SK-N-SH (cell line): ENCODE results near the gene VPS33A. TPM values are rescaled to one million over a fixed set of nuclear protein-coding genes. Genes with fewer than 3 reads are reported as not detected.

Experiments used
- CTCF ChIA-PET: fragments of 300-600, 350-600 bp; formaldehyde crosslinking; extraction: SDS; loops from one replicate; lab custom pipeline; 2021; lab: Yijun Ruan, JAX
- POLR2A ChIA-PET: fragments of 350-600 bp; sonication (Branson Sonifier 250); formaldehyde crosslinking; extraction: SDS; loops from one replicate; lab custom pipeline; 2020; ENCODE audit warnings: antibody characterized with exemption, inconsistent platforms; lab: Yijun Ruan, JAX
- DNase-seq: peaks from one replicate; pipeline ENCODE4 v3.0.0; 2012
- H2AFZ ChIP-seq: fragments of 200-600 bp; sonication (generic); 2 replicates; pipeline ENCODE4 v1.8.1; 2016; ENCODE audit warnings: antibody characterized with exemption, mild to moderate bottlenecking, low read depth
- H3F3A ChIP-seq: fragments of 200-600 bp; sonication (generic); replicated peaks from 2 replicates; pipeline ENCODE3; 2016; ENCODE audit warnings: antibody characterized with exemption, mild to moderate bottlenecking; ENCODE audit not compliant: insufficient read depth
- H3K27ac ChIP-seq, 2 experiments: fragments of 200-500 bp in 1 of 2; fragments of 200-600 bp in 1 of 2; sonication (Bioruptor generic) in 1 of 2; sonication (generic), shearing (Covaris generic) in 1 of 2; 2 replicates each; pipeline versions ENCODE4 v1.5.1 to v1.6.1; 2014 to 2016; ENCODE audit warnings: low read depth in 2 of 2, inconsistent platforms in 1 of 2, low read length in 1 of 2, mild to moderate bottlenecking in 1 of 2, mixed read lengths in 1 of 2
- H3K27me3 ChIP-seq: fragments of 200-600 bp; sonication (generic), shearing (Covaris generic); 2 replicates; pipeline ENCODE4 v1.6.1; 2016; ENCODE audit warnings: mixed run types; ENCODE audit not compliant: insufficient read depth
- H3K36me3 ChIP-seq, 2 experiments: fragments of 200-500 bp in 1 of 2; fragments of 200-600 bp in 1 of 2; sonication (Bioruptor generic) in 1 of 2; sonication (generic) in 1 of 2; replicated peaks in 1 of 2; 2 replicates each; pipeline versions ENCODE3 to v1.5.1; 2014 to 2016; ENCODE audit warnings: low read length in 1 of 2, mild to moderate bottlenecking in 1 of 2; ENCODE audit not compliant: insufficient read depth in 2 of 2, control insufficient read depth in 1 of 2
- H3K4me1 ChIP-seq, 2 experiments: fragments of 200-500 bp in 1 of 2; fragments of 200-600 bp in 1 of 2; sonication (Bioruptor generic) in 1 of 2; sonication (generic), shearing (Covaris generic) in 1 of 2; 2 replicates each; pipeline versions ENCODE4 v1.5.1 to v1.6.1; 2014 to 2016; ENCODE audit warnings: low read depth in 1 of 2, low read length in 1 of 2, mixed run types in 1 of 2; ENCODE audit not compliant: insufficient read depth in 2 of 2, control insufficient read depth in 1 of 2
- H3K4me2 ChIP-seq: fragments of 200-600 bp; sonication (generic), shearing (Covaris generic); 2 replicates; pipeline ENCODE4 v1.6.1; 2017; ENCODE audit warnings: mixed run types
- H3K4me3 ChIP-seq, 2 experiments: fragments of 200-500 bp in 1 of 2; fragments of 200-600 bp in 1 of 2; sonication (Bioruptor generic) in 1 of 2; sonication (generic), shearing (Covaris generic) in 1 of 2; 2 replicates each; pipeline versions ENCODE4 v1.5.1 to v1.8.1; 2014 to 2016; ENCODE audit warnings: low read depth in 2 of 2, inconsistent platforms in 1 of 2, low read length in 1 of 2, mild to moderate bottlenecking in 1 of 2, mixed read lengths in 1 of 2, moderate library complexity in 1 of 2
- H3K79me2 ChIP-seq: fragments of 200-600 bp; sonication (generic); 2 replicates; pipeline ENCODE4 v1.8.1; 2017; ENCODE audit warnings: mild to moderate bottlenecking; ENCODE audit not compliant: insufficient read depth
- H3K9ac ChIP-seq: fragments of 200-600 bp; sonication (generic); 2 replicates; pipeline ENCODE4 v1.6.1; 2017; ENCODE audit warnings: mixed run types
- H3K9me2 ChIP-seq: fragments of 200-600 bp; sonication (generic); 2 replicates; pipeline ENCODE4 v1.6.1; 2017; ENCODE audit warnings: mixed run types
- H3K9me3 ChIP-seq: fragments of 200-600 bp; sonication (generic); 2 replicates; pipeline ENCODE4 v1.6.1; 2017; ENCODE audit warnings: mixed run types, mild to moderate bottlenecking, moderate library complexity
- H4K20me1 ChIP-seq: fragments of 200-600 bp; sonication (generic); 2 replicates; pipeline ENCODE4 v1.6.1; 2017; ENCODE audit warnings: mild to moderate bottlenecking, mixed run types; ENCODE audit not compliant: insufficient read depth
- CHD2 ChIP-seq: fragments of 150-350 bp; IDR thresholded peaks from 2 replicates; pipeline ENCODE4 v1.6.1; 2018; ENCODE audit warnings: low read length; ENCODE audit not compliant: partially characterized antibody
- EP300 ChIP-seq, 2 experiments: IDR thresholded peaks; 2 replicates each; pipeline versions ENCODE4 v1.4.0 to v1.6.1; 2012; ENCODE audit warnings: borderline replicate concordance in 1 of 2, low read depth in 1 of 2, low read length in 1 of 2
- EZH2phosphoT487 ChIP-seq: fragments of 200-600 bp; sonication (generic); IDR thresholded peaks from 2 replicates; pipeline ENCODE4 v1.6.1; 2017; ENCODE audit warnings: low read depth, mixed run types, mild to moderate bottlenecking, antibody characterized with exemption, moderate library complexity, borderline replicate concordance
- JUND ChIP-seq: IDR thresholded peaks from 2 replicates; pipeline ENCODE4 v1.4.0; 2012
- MEF2A ChIP-seq: IDR thresholded peaks from 2 replicates; pipeline ENCODE4 v1.4.0; 2012; ENCODE audit warnings: low read depth, borderline replicate concordance
- MXI1 ChIP-seq: IDR thresholded peaks from 2 replicates; pipeline ENCODE4 v1.6.1; 2012; ENCODE audit warnings: mild to moderate bottlenecking, low read depth, low read length, improper control_type of control experiment
- NFIC ChIP-seq: IDR thresholded peaks from 2 replicates; pipeline ENCODE4 v1.4.0; 2012; ENCODE audit warnings: borderline replicate concordance
- PBX3 ChIP-seq: IDR thresholded peaks from 2 replicates; pipeline ENCODE4; 2012
- RAD21 ChIP-seq: IDR thresholded peaks from 2 replicates; pipeline ENCODE4 v1.6.1; 2012; ENCODE audit warnings: mild to moderate bottlenecking, low read length
- REST ChIP-seq: IDR thresholded peaks from 2 replicates; pipeline ENCODE4 v1.6.1; 2012; ENCODE audit warnings: mild to moderate bottlenecking, low read depth, low read length, moderate library complexity
- SIN3A ChIP-seq: IDR thresholded peaks from 2 replicates; pipeline ENCODE4 v1.6.1; 2012; ENCODE audit warnings: low read depth, mild to moderate bottlenecking, low read length, moderate library complexity, borderline replicate concordance
- SMC3 ChIP-seq: IDR thresholded peaks from 2 replicates; pipeline ENCODE4 v1.6.1; 2012; ENCODE audit warnings: low read depth, low read length, improper control_type of control experiment
- TAF1 ChIP-seq: IDR thresholded peaks from 2 replicates; pipeline ENCODE4 v1.6.1; 2012; ENCODE audit warnings: low read depth, mild to moderate bottlenecking, low read length, moderate library complexity, borderline replicate concordance
- TCF12 ChIP-seq: IDR thresholded peaks from 2 replicates; pipeline ENCODE4 v1.4.0; 2012
- TEAD4 ChIP-seq: IDR thresholded peaks from 2 replicates; pipeline ENCODE4 v1.4.0; 2012; ENCODE audit warnings: mild to moderate bottlenecking, borderline replicate concordance; ENCODE audit not compliant: insufficient read depth
- YY1 ChIP-seq: IDR thresholded peaks from 2 replicates; pipeline ENCODE4 v1.4.0; 2012; ENCODE audit warnings: low read depth, mild to moderate bottlenecking
- WGBS: methylation state at CpG from one replicate; pipeline ENCODE4 v1.1.6; 2017; ENCODE audit warnings: low lambda C conversion rate; 5-methylcytosine and 5-hydroxymethylcytosine counted together
- polyA plus RNA-seq, 3 experiments: library from polyadenylated mRNA; depleted of rRNA; stranded (reverse); fragments of >200 nt; gene quantifications; 2 replicates each; pipeline ENCODE4 v1.2.3, GENCODE V29; 2012
- TF ChIP-seq, protein P1 (sequence below): IDR thresholded peaks from 2 replicates; pipeline ENCODE4 v1.4.0; 2012; ENCODE audit warnings: low read depth, borderline replicate concordance
- TF ChIP-seq, protein P2 (sequence below): fragments of 150-350 bp; IDR thresholded peaks from 2 replicates; pipeline ENCODE4 v1.6.1; 2016; ENCODE audit warnings: mild to moderate bottlenecking, low read depth, low read length

VPS33A gene
- polyA plus RNA-seq, 1 of the 3 experiments (the other 2 are of a cell fraction), result 17.0 TPM

DNA sequence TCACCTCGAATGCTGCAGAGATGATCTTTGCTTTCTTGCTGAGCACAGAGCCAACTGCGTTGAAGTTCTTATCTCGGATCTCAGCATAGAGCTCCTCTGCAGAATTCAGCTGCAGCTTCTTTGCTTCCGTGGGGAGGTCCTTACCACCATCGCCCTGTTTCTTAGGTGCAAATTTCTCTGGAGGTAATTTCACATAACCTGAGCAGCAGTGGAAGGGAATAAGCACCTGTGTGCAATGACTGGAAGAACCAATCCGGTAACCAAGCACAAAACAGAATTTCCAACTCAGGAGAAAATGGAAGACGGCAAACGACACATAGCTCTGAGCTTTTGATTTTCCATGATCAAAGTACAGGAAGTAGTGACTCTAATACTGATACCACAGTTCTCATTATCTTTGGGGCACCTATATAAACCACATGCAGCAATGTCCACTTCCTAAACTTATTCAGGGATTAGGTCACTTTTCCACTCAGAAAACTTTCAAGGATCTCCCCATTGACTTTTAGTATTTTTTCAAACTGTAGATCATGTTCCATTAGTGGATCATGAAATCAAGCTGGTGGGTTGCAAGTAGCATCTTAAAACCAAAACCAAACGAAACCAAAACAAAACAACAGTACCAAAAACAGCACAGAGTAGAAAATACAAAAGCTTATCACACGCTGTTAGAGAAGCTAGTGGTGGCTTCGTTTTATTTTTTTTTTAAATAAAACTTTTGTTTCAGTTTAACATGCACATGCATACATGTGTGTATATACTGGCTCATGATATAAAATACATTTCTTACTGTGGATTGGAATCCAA, 21.5 kb downstream of the VPS33A start:
- POLR2A ChIA-PET, result interaction anchor here (0.6 to 1.1 kb wide), 3 partner anchors 18 to 21 kb away, joined by 3 read pairs; partner anchors contain the start of genes DIABLO and VPS33A
- H3F3A ChIP-seq, result peaks cover 7% of the 10 kb centered on the region
- CTCF ChIA-PET, result interaction anchor here (1.0 to 1.3 kb wide), 2 partner anchors 13 to 14 kb away, joined by 3 to 4 read pairs; no protein-coding TSS in a partner anchor
- peaks cover 8 to 13% of the 10 kb centered on the region in 2 experiments for H3K36me3 ChIP-seq
- no peak overlapping the region for H2AFZ ChIP-seq
- no peak overlapping the region for H3K4me2 ChIP-seq
- H3K4me1 ChIP-seq, result no peaks in the 10 kb centered on the region
- DNase-seq, result no peak
- no peaks in the 10 kb centered on the region for H3K9me2 ChIP-seq
- no peak overlapping the region for H3K9ac ChIP-seq
- H3K4me3 ChIP-seq, result no peak overlapping the region
- H4K20me1 ChIP-seq, result no peaks in the 10 kb centered on the region
- H3K27ac ChIP-seq, result no peak overlapping the region
- TF ChIP-seq NFIC, result no peak
- no peak for TF ChIP-seq YY1
- no peak for TF ChIP-seq TCF12
- no peak for TF ChIP-seq PBX3
- no peak for TF ChIP-seq EZH2phosphoT487
- TF ChIP-seq MXI1, result no peak
- TF ChIP-seq, protein P1, sequence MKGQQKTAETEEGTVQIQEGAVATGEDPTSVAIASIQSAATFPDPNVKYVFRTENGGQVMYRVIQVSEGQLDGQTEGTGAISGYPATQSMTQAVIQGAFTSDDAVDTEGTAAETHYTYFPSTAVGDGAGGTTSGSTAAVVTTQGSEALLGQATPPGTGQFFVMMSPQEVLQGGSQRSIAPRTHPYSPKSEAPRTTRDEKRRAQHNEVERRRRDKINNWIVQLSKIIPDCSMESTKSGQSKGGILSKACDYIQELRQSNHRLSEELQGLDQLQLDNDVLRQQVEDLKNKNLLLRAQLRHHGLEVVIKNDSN, result no peak
- TF ChIP-seq, protein P2, sequence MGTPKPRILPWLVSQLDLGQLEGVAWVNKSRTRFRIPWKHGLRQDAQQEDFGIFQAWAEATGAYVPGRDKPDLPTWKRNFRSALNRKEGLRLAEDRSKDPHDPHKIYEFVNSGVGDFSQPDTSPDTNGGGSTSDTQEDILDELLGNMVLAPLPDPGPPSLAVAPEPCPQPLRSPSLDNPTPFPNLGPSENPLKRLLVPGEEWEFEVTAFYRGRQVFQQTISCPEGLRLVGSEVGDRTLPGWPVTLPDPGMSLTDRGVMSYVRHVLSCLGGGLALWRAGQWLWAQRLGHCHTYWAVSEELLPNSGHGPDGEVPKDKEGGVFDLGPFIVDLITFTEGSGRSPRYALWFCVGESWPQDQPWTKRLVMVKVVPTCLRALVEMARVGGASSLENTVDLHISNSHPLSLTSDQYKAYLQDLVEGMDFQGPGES, result no peak
- no peak for TF ChIP-seq RAD21
- TF ChIP-seq MEF2A, result no peak
- no peak for TF ChIP-seq JUND
- TF ChIP-seq CHD2, result no peak
- TF ChIP-seq EP300 (IDR thresholded peaks at IDR 0.05; ENCODE audit: borderline replicate concordance in 1 of 2, low read depth in 1 of 2, low read length in 1 of 2), result no peak
- TF ChIP-seq SMC3, result no peak
- no peak for TF ChIP-seq SIN3A
- TF ChIP-seq REST, result no peak
- TF ChIP-seq TAF1, result no peak
- no peak for TF ChIP-seq TEAD4
- TF ChIP-seq, all 33 proteins: peak for 0
- 91% methylated on average over 11 of the region's 11 CpGs for WGBS
- H3K79me2 ChIP-seq, result no peaks in the 10 kb centered on the region
- H3K27me3 ChIP-seq, result no peaks in the 10 kb centered on the region
- no peaks in the 10 kb centered on the region for H3K9me3 ChIP-seq
